ENCODE data around the gene C8A. TPM values are rescaled to one million over a fixed set of nuclear protein-coding genes. Genes with fewer than 3 reads are reported as not detected.

C8A gene
- total and polyA plus RNA-seq, 10 of the 15 experiments (the other 5 are each of a cell fraction or from before 2014, with no cell fraction given), result not detected

DNA sequence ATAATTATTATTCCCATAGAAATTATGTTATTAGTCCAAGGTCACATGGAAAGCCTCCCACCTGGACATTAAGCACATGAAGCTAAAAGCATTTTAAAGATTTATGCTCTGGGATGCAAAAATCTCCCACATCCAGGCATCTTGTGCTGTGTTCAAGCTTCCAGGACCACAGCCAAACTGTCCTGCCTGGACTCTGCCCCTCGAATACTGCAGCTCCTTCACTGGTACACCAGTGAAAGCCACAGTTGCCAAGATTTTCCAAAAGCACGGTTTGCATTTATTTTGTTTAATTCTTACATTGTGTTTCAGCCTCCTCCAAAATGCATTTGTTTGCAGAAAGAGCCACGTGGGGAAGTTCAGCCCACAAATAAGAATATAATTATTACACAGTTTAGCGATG, 72.6 kb downstream of the C8A start:
- FAIRE-seq (no peak), DNase-seq (ENCODE audit: low read depth, low spot score) (no peak), ATAC-seq (no peak)
- TF ChIP-seq STAT1 (conservative IDR thresholded peaks at IDR 0.05) (no peak), CHD1 (IDR thresholded peaks at IDR 0.05; ENCODE audit: low read depth, low read length) (no peak), RFX5 (IDR thresholded peaks at IDR 0.05; ENCODE audit: low read depth, low read length) (no peak), BCLAF1 (IDR thresholded peaks at IDR 0.05) (no peak), TCF12 (IDR thresholded peaks at IDR 0.05; ENCODE audit: low read depth, low read length) (no peak), STAT3 (IDR thresholded peaks at IDR 0.05; ENCODE audit: low read depth, low read length) (no peak), ZZZ3 (IDR thresholded peaks at IDR 0.05; ENCODE audit: control insufficient read depth, insufficient read length, low read depth) (no peak), PAX5 (IDR thresholded peaks at IDR 0.05; ENCODE audit: borderline replicate concordance, low read depth, low read length) (no peak), SREBF2 (IDR thresholded peaks at IDR 0.05; ENCODE audit: low read length) (no peak), SIX5 (IDR thresholded peaks at IDR 0.05; ENCODE audit: low read depth, low read length, severe bottlenecking) (no peak), ZBTB11 (CRISPR knock-in tag; IDR thresholded peaks at IDR 0.05) (no peak)
- TF ChIP-seq, protein P1, sequence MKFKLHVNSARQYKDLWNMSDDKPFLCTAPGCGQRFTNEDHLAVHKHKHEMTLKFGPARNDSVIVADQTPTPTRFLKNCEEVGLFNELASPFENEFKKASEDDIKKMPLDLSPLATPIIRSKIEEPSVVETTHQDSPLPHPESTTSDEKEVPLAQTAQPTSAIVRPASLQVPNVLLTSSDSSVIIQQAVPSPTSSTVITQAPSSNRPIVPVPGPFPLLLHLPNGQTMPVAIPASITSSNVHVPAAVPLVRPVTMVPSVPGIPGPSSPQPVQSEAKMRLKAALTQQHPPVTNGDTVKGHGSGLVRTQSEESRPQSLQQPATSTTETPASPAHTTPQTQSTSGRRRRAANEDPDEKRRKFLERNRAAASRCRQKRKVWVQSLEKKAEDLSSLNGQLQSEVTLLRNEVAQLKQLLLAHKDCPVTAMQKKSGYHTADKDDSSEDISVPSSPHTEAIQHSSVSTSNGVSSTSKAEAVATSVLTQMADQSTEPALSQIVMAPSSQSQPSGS (IDR thresholded peaks at IDR 0.05; ENCODE audit: low read length), result no peak
- Histone ChIP-seq H4K20me1 (ENCODE audit: control insufficient read depth, insufficient read depth) (no peaks in the 10 kb centered on the region), H3K9me3 (replicated peaks; ENCODE audit: control insufficient read depth, insufficient read depth, low read length) (no peaks in the 10 kb centered on the region), H3K4me2 (ENCODE audit: control insufficient read depth, insufficient read depth) (no peak overlapping the region), H3K4me1 (ENCODE audit: control insufficient read depth, insufficient read depth, low read length) (no peaks in the 10 kb centered on the region), H3K9ac (ENCODE audit: control insufficient read depth, insufficient read depth, low read length) (no peak overlapping the region), H3K27ac (ENCODE audit: control insufficient read depth, insufficient read depth) (no peak overlapping the region), H3K36me3 (ENCODE audit: control insufficient read depth in 2 of 2, insufficient read depth in 2 of 2, low read length in 1 of 2) (no peaks in the 10 kb centered on the region), H3K27me3 (replicated peaks in 1 of 2; ENCODE audit: control insufficient read depth in 2 of 2, insufficient read depth in 2 of 2, low read length in 1 of 2) (no peaks in the 10 kb centered on the region; a peak in 1 of 4 replicates), H3K79me2 (ENCODE audit: control insufficient read depth, insufficient read depth, low read length) (no peaks in the 10 kb centered on the region), H3K4me3 (no peak overlapping the region), H2AFZ (ENCODE audit: control insufficient read depth, low read depth, low read length) (no peak overlapping the region)
- intact Hi-C loops (cut with micrococcal nuclease; ENCODE audit: unreplicated experiment) (no loop called here), in situ Hi-C loops (cut with MboI) (no loop called here)
- ChIA-PET POLR2A (no interaction called here), CTCF (no interaction called here), SMC1A (ENCODE audit: uncharacterized antibody, unreplicated experiment) (no interaction called here), RAD21 (ENCODE audit: unreplicated experiment) (no interaction called here)
- BruUV-seq (replicated peaks), result no TSS peak
- 27% methylated on average over 4 of the region's 4 CpGs for WGBS (ENCODE audit: insufficient coverage, insufficient replicate concordance, low lambda C conversion rate, missing lambda C conversion rate)

Data from GM12878 (cell line).